TTC549 (cell line): ENCODE data around the gene PTGFR.

Source experiments
- FAIRE-seq: peaks from 2 replicates; lab custom pipeline; 2012; peaks lifted over from hg19 to GRCh38; lab: Jason Lieb, UNC

Gene PTGFR, protein sequence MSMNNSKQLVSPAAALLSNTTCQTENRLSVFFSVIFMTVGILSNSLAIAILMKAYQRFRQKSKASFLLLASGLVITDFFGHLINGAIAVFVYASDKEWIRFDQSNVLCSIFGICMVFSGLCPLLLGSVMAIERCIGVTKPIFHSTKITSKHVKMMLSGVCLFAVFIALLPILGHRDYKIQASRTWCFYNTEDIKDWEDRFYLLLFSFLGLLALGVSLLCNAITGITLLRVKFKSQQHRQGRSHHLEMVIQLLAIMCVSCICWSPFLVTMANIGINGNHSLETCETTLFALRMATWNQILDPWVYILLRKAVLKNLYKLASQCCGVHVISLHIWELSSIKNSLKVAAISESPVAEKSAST

DNA sequence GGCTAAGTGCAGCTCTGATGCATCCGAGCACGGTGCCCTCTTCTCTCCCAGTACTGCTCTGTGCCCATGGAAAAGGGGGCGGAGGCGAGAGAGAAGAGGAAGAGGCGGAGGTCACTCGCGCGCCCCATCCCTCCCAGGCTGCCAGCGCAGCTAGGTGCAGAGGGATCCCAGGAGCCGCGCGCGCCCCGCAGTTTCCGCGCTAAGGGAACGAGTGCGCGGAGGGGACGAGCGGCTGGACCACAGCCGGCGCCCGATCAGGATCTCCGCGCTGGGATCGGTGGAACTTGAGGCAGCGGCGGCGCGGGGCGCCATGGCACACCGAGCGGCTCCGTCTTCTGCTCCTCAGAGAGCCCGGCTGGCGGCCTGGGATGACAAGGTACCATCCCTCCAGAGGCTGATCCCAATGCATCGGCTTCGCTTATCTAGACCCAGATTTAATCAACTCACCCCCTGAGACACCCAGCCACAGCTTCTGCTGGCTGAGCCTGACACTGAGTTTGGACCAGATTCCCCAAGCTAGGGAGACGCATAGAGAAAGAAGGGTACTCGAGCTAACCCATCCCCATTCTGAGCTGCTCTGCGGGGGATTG lies at the start of gene PTGFR:
Gene PTGFR, plus strand, starts transcription at position 114 of the 590 bp plus-strand sequence. CDS start 1,770 bp downstream, outside the sequence.
- FAIRE-seq: no peak

DNA sequence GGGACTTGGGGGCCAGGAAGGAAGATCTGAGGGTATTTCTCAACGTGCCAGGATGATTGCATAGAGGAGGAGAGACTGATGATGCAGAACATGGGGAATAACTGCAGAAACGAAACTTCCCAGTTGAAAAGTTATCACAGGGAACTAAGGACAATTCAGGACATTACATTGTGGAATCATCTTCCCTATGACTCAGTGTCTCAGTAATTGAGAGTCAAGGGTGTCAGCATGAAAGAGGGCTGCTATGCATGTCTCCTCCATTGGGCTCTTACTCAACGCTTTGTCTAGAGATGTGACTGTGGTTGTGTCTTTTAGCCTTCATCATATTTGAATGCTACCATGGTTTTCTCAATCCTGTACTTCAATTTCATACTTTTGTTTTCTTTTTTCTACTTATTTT lies 48.9 kb upstream of the PTGFR start:
- FAIRE-seq: no peak

DNA sequence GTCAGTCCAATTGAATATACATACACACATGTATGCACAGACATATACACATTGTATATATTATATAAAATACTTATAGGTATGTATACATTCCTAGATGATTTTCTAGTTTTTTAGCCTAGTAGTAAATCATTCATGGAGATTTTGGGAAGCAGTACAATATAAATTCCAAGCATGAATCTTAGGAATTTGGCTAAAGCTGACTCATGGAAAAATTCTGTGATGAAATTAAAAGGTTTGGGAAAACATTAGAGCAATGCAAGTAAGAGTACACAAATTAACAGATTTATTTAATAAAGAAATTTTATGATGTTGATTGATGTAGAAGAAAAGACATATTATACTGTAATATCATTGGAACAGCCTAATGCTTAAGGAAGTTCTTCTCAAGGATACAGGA lies 43.7 kb upstream of the PTGFR start:
- FAIRE-seq: no peak

DNA sequence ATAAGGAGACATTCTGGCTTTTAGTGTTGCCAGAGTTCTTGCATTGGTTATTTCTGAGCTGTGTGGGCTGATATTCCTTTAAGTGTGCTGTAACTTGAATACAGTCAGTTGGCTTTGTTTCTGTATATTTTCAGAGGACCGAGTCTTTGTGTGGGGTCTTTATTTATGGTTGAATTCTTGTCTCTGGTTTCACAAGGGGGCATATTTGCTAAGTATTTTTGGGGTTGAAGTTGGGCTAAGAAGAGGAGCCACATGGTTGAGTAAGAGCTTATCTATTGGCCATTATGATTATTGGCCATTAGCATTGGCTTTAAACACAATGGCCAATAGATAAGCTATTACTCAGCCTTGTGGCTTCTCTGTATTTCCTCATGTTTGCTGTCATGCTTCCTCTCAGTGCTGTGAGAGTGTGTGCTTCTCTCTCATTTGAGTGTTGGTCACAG lies 26.3 kb upstream of the PTGFR start:
- no peak for FAIRE-seq

DNA sequence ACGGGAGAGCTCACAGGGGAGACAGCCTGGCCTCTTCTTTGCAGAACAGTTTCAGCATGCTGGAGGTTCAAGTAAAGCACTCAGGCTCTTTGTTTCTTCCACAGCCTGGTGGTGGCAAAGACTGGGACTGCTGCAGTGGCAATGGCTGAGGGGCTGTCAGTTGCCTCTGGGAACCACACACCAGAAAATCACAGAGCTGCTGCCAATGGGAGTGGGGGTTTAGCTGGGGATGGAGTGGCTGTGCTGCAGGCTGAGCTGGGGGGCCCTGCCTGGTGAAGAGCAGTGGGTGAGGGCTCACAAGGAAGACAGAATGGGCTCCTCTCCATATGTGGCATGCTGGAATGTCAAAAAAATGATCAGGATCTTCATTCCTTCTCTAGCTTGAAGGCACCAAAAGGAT lies 25.6 kb upstream of the PTGFR start:
- FAIRE-seq: no peak

DNA sequence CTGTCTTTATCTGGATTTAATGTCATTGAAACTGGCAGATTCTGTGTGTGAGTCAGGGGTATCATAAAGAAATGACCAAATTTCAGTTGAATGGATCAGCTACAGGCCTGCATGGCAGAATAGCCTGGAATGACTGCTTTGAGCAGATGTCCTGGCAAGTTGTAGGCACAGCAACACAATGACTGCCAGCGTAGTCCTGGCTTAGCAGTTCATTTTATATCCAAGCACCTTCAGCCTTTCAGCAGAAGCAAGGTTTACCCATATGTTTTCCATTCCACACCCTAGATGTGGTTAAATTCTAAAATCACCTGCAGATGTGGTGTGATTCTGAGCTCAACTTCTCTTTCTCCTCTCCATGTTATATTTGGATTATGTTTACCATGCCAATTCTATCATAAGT lies 22.3 kb upstream of the PTGFR start:
- FAIRE-seq: no peak

DNA sequence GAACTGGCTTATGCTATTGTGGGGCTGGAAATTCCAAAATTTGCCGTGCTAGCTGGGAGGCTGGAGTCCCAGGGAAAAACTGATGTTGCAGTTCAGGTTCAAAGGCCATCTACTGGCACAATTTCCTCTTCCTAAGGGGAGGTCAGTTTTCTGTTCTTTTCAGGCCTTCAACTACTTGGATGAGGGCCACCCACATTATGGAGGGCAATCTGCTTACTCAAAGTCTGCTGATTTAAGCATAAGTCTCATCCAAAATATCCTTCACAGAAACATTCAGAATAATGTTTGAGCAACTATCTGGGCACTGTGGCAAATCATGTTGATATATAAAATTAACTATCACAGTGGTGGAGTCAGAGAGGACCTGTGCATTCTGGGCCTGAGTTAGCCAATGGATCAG lies 21.2 kb upstream of the PTGFR start:
- no peak for FAIRE-seq

DNA sequence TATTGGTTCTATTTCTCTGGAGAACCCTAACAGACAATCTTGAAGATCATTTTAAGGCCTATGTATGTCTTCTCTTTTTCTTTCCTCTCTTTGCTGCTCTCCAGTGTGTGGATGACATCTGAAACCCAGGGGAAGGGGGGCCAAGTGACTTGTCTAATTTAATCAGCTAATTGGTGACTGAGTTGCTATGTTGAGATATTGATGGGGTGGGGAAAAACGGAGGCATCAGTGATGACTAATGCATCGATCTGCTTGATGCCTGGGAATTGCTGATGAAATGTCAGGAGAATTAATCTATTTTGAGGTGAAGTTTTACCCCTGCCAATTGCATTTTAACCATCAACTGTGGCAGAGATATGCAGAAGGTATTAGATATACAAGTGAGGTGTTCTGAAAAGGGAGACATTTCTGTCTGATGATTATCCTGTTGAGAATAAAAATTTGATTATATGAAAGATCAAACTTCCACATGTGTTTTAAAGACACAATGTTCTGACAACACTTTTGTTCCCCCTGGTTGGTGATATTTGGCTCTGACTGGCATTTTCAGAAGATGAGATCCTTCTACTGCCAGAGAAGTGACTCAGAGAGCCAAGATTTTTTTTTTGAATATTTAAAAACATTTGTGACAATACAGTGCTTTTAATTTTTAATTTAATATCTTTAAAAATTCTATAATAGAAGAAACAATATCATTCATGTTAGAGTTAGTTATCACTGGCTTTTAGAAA lies 18.7 kb upstream of the PTGFR start:
- FAIRE-seq: no peak

DNA sequence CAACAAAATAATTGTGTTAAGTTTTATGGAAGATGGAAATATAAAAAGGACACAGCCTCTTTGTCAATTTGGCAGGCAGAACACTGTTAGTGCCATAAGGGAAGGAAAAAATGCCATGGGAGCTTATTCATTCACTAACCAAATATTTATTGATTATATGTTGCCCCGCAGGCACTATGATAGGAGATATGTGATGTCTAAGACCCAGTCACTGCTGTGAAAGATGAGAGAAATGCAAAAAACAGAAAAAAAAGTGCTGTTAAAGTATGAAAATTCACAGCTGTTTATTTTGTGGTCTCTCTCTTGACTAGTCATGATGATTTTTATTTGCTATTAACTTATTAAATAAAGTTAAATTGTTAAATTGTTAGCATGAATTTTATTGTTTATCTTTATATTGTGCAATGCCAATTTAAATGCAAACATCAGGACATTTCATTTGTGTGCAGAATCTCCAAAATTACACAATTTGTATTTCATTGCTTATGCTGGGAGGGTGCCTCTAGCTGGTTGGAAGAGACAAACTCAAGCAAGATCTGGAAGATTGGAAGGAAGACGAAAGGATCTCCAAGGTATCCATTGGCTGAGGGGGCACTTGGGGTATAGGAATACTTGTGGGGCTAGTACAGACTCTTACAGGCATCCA lies 17.8 kb upstream of the PTGFR start:
- FAIRE-seq: no peak

DNA sequence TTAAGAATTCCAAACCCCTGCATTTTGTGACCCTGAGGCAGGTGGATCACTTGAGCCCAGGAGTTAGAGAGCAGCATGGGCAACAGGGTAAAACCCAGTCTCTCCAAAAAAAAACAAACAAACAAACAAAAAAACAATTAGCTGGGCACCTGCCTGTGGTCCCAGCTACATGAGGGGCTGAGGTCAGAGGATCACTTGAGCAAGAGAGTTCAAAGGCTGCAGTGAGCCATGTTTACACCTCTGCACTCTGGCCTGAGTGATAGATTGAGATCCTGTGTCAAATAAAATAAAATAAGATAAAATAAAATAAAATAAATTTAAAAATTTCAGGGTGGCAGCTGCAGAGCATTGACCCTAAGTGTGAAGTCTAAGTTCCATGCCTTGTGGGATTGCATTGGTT lies 16.7 kb upstream of the PTGFR start:
- FAIRE-seq: no peak

DNA sequence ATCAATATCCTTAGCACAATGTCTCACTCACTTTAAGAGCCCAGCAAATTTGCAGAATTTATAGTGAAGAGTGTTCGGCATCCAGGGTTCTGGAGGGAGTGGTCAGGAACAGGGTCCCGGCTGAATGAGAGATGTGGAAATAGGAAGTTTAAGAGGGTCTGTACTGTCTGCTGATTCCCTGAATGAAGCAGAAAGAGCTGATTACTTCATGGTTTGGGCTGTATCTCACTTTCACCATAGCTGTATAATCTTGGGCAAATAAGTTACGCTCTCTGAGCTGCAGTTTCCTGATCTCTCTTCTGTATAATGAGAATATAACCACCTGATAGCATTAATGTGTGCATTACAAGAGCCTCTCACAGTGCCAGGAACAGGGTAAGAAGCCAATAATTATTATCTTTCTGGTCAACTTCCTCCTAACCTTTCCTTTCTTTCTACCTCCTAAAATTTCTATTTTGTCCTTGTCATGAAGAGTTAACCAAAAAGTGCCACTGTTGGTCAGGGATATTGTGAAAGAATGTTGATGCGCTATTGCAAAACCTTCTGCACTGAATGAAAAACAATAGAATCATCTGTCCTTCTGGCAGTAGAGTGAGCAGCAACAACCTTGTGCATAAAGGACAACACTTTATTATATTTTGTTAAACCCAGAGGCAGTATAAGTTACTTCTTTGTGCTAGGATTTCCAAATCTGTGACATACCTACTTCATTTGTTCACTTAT lies 14.7 kb upstream of the PTGFR start:
- no peak for FAIRE-seq

DNA sequence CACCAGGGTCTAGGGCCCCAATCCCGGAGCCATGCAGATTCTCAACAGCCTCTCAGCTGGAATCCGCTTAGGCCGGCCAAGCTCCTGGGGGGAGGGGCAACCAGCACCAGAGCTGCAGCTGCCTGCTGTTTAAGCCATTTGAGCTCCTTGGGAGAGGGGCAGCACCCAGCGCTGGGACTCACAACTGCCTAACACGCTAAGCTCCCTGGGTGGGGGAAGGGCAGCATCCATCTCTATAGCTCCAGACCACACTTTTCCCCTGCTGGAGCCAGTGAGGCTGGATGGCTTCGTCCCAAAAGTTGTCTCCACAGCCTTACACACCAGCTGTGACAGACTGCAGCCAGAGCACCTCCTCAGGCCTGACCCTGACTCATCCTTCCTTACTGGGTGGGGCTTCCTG lies 6.9 kb upstream of the PTGFR start:
- no peak for FAIRE-seq

DNA sequence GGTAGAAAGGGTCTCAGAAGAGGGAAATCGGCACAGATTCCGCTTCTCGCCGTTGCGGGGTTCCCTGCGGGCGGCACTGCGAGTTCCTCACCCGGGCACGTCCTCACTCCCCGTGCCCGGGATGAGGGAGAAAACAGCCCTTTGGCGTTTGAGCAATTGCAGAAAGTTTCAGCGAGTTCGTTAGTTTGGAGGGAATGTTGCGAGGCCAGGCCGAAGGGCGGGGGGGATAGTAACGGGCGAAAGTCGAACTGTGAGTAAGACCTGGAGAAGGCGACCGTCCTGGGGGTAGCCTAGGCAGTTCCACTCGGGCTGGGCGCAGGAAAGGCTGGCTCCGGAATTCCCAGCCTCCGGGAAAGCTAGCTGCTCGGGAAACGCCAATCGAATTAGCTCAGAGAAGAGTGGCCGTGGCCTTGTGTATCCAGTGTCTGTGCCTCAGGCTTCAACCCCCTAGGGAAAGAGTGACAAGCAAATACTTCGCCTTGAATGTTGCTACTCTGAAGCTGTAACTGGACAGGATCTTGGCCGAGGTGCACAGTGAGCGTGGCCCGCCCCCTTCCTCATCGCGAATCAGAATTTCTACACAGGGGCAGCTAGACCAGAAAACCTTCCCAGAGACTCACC lies 787 bp downstream of the PTGFR start:
- no peak for FAIRE-seq

DNA sequence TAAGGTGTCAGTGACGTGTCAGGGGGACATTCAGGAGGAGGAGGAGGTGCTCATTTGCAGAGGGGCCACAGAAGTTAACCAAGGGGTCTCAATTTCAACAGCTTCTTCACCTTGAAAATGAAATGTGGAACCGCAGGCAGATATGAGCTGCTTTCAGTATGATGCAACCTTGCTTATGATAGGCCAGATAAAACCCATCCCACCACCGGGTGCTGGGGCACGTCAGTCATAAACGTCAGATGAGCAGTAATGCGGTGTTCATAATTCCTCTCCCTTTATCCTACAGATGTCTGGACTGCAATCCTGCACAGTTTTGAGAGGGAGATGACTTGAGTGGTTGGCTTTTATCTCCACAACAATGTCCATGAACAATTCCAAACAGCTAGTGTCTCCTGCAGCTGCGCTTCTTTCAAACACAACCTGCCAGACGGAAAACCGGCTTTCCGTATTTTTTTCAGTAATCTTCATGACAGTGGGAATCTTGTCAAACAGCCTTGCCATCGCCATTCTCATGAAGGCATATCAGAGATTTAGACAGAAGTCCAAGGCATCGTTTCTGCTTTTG lies 1.7 kb downstream of the PTGFR start:
- FAIRE-seq: no peak

DNA sequence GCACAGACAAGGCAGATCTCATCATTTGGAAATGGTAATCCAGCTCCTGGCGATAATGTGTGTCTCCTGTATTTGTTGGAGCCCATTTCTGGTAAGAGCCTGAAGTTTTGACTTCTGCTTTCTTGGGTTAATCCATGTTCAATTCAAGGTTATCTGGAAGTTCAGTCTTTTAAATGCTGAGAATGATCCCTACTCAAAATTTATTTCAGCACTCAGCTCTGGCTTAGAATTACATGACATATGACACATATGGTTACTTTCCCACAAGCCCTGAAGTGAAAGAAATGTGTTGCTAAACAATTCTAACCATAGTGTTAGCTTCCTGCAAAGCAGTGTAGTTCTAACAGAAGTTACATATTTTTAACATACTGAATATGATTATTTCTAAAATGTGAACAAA lies 2.7 kb downstream of the PTGFR start:
- no peak for FAIRE-seq

DNA sequence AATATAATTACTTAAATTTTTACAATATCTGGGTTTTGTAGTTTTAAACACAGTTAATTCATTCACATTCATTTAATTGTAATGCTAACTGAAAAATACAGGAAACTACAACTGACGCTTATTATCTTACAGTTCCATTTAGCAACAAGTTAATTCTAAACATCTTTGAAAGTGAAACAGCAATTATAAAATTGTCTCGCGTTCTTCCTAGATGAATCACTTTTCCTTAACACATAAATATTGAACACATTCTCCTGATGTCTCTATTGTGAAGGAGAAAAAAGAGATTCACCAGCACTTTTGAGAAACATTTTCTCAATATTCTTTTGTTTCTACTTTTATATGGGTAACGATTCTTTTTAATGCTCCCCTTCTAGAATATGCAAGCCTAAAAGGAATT lies 6.4 kb downstream of the PTGFR start:
- no peak for FAIRE-seq

DNA sequence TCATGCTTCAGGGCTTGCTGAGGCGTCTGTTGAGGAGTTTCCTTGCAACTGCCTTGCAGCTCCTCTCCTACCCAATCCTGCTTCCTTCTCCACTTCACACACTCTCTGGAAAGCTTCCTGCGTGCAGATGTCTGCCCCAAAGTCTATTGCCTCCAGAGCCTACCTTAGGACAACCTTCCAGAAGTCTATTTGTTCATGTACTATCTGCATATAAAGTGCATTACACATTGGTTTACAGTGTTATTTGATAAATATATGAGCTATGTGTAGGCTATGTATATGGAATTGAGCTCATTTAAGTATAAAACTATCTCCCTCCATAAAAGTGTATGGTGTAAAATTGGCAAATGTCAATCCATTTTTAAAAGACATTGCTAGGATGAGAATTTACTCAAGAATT lies 9.8 kb downstream of the PTGFR start:
- no peak for FAIRE-seq

DNA sequence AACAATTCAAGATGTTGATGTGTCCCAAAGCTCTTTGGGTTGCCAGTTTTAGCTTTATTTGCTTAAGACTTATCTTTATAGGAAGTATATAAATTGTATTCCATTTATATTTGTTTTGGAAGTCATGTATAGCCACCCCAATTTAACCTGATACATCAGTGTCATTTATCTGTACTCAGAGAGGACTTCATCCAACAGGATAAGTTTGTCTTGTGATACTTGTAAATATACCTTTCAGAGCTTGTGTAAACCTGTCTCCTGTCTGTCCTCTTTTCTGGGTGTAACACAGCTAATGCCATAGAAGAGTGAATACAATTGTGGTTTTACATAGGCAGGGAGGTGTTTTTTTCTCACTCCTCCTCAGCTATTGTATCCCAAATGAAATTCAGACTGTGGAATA lies 10.4 kb downstream of the PTGFR start:
- no peak for FAIRE-seq

DNA sequence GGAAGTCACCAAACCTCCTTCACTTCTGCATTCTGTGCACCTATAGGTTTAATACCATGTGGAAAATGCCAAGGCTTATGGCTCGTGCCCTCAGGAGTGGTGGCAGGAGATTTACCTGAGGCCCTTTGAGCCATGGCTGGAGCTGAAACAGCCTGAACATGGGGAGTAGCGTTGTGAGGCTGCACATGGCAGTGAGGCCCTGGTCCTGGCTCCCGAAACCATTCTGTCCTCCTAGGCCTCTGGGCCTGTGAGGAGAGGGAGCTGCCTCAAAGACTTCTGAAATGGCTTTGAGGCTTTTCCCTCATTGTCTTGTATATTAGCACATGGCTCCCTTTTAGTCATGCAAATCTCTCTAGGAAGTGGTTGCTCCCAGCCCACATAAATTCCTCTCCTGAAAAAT lies 20.6 kb downstream of the PTGFR start:
- no peak for FAIRE-seq

DNA sequence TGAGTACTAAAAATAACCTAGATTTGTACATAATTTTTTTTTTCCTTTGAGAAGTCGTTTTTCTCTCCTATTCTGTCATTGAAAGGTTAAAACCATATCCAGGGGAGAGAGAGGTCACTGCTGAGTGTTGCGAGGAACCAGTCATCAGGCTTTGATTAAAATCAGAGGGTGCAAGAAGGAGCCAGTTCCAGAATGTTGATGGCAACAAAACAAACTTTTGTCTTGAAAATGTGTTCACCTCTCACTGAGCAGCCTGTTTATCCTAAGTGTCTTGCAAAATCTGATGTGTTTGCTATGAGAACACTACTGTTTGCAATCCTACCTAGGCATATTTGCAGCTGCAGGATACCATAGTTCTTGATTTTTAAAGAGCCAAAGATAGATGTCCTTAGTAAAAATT lies 25.9 kb downstream of the PTGFR start:
- FAIRE-seq: no peak

DNA sequence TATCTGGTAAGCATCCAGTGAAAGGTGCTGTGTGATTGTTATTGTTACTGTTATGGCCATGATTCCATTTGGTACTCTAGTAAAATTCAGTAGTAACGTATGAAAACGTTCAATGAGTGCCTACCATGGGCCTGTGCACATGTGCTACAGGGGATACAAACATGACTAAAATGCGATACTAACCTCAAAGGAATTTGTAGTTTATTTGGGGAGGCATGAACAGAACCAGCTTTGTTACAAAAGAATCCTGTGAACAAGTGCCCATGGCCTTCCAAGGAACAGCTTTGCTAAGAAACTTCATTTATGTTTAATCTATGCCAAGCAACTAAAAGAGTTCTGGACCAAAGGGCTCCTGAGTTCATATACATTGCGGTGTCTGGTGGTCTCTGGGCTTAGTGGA lies 28.7 kb downstream of the PTGFR start:
- FAIRE-seq: no peak

DNA sequence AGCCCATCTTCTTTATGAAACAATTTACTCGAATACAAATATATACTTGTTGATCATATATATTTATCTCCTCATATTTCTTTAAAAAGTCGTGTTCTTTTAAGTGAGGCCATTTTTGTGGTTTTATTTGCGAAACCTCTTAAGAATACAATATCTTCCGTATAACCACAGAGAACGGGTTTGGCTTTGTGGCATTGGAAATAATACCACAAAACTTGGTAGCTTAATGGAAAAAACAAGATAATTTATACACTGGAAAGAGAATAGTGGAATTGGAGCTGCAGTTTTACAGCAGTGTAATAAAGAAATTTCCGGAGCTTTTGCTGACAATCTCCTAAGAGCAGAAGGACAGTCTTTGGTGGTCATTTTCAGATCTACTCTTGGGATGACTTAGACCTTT lies 29.4 kb downstream of the PTGFR start:
- FAIRE-seq: no peak
